Panc1 (cell line): ENCODE data around the gene IAH1. TPM values are rescaled to one million over a fixed set of nuclear protein-coding genes. Genes with fewer than 3 reads are reported as not detected.

Experiments
- ATAC-seq: fragments of 200-7000 bp; cut with Tn5 transposase; 2 replicates; pipeline ENCODE4 v1.9.1; 2020; ENCODE audit warnings: mild to moderate bottlenecking, moderate library complexity
- BruUV-seq: library from RNA; stranded (reverse); fragments of 400-500 nt; replicated peaks from 2 replicates; lab custom pipeline; 2021; lab: Mats Ljungman, UMichigan
- CTCF ChIA-PET: fragments of 300-600 bp; sonication (Branson Sonifier 250); formaldehyde crosslinking; loops from one replicate; lab custom pipeline; 2022; ENCODE audit warnings: antibody characterized with exemption; lab: Charles Lee
- POLR2A ChIA-PET: fragments of 300-600 bp; sonication (Branson Sonifier 250); formaldehyde crosslinking; loops from one replicate; lab custom pipeline; 2022; ENCODE audit warnings: antibody characterized with exemption; lab: Charles Lee
- DNase-seq: peaks from one replicate; pipeline ENCODE4 v3.0.0-alpha.2; 2010; ENCODE audit warnings: low read depth, low spot score
- H3K27ac ChIP-seq: 2 replicates; pipeline ENCODE4 v1.5.1; 2011; ENCODE audit warnings: mild to moderate bottlenecking, low read length, inconsistent platforms
- H3K27me3 ChIP-seq: fragments of 200-500 bp; sonication (Bioruptor generic); 2 replicates; pipeline ENCODE4 v1.6.0; 2014; ENCODE audit warnings: low read length, inconsistent platforms; ENCODE audit not compliant: control insufficient read depth, insufficient read depth
- H3K36me3 ChIP-seq: fragments of 200-500 bp; sonication (Bioruptor generic); 2 replicates; pipeline ENCODE4 v1.5.1; 2014; ENCODE audit warnings: inconsistent platforms, mild to moderate bottlenecking, low read length, moderate library complexity; ENCODE audit not compliant: control insufficient read depth, insufficient read depth
- H3K4me1 ChIP-seq: 2 replicates; pipeline ENCODE4 v1.5.1; 2011; ENCODE audit warnings: inconsistent platforms, mild to moderate bottlenecking, low read length, moderate library complexity; ENCODE audit not compliant: control insufficient read depth, insufficient read depth
- H3K4me3 ChIP-seq, 2 experiments: 2 replicates each; pipeline ENCODE4 v1.5.1; 2011 to 2012; ENCODE audit warnings: low read depth in 2 of 2, low read length in 2 of 2, mild to moderate bottlenecking in 2 of 2, inconsistent platforms in 1 of 2, moderate library complexity in 1 of 2
- H3K9me3 ChIP-seq: fragments of 200-500 bp; sonication (Bioruptor generic); 2 replicates; pipeline ENCODE4 v1.5.1; 2014; ENCODE audit warnings: low read depth, mild to moderate bottlenecking, inconsistent platforms, low read length, moderate library complexity; ENCODE audit not compliant: control insufficient read depth, insufficient read depth
- POLR2AphosphoS5 ChIP-seq: IDR thresholded peaks from 2 replicates; pipeline ENCODE4 v1.6.1; 2012; ENCODE audit warnings: mild to moderate bottlenecking, low read depth, low read length, moderate library complexity
- SIN3A ChIP-seq: IDR thresholded peaks from 2 replicates; pipeline ENCODE4 v1.6.1; 2012; ENCODE audit warnings: low read depth, mild to moderate bottlenecking, low read length, moderate library complexity, borderline replicate concordance; ENCODE audit not compliant: insufficient read depth
- TCF7L2 ChIP-seq: IDR thresholded peaks from 2 replicates; pipeline ENCODE4 v1.6.1; 2011; ENCODE audit warnings: mild to moderate bottlenecking, low read depth, low read length, inconsistent platforms
- in situ Hi-C: cut with HindIII; loops from 2 replicates; pipeline ENCODE4 v1.10.0; 2016; ENCODE audit warnings: low sequenced_read_pairs, low pct_unique_long_range_greater_than_20kb
- intact Hi-C: fragments of 100-400 bp; cut with micrococcal nuclease; formaldehyde crosslinking; loops from one replicate; pipeline ENCODE4 v1.10.0; 2022; ENCODE audit not compliant: unreplicated experiment
- total RNA-seq: library from RNA; stranded (reverse); gene quantifications from one replicate; pipeline ENCODE4 v1.2.1, GENCODE V29; 2021; ENCODE audit not compliant: unreplicated experiment
- TF ChIP-seq, protein P1 (sequence below), 2 experiments: IDR thresholded peaks; 2 replicates each; pipeline ENCODE4 v1.6.1; 2011 to 2012; ENCODE audit warnings: low read depth in 2 of 2, control low read depth in 1 of 2, low read length in 1 of 2, mild to moderate bottlenecking in 1 of 2, moderate library complexity in 1 of 2; ENCODE audit not compliant: insufficient read depth in 1 of 2
- TF ChIP-seq, protein P2 (sequence below): fragments of 450-650 bp; IDR thresholded peaks from 2 replicates; pipeline ENCODE4 v1.5.1; 2017; ENCODE audit warnings: mild to moderate bottlenecking

Gene IAH1
- total RNA-seq, 1 experiment from 2014 or later = 72.2 TPM

GRCh38 chr2:9462886-9463697 is 11.3 kb upstream of the IAH1 start:
- CTCF ChIA-PET = no interaction called here
- in situ Hi-C loops (no loop called here), intact Hi-C loops (no loop called here)
- Histone ChIP-seq H3K27ac (no peak overlapping the region), H3K4me3 (no peak overlapping the region), H3K27me3 (no peaks in the 10 kb centered on the region), H3K4me1 (no peaks in the 10 kb centered on the region), H3K36me3 (no peaks in the 10 kb centered on the region), H3K9me3 (no peaks in the 10 kb centered on the region)
- DNase-seq (no peak), ATAC-seq (no peak)
- TF ChIP-seq POLR2AphosphoS5 = no peak
- TF ChIP-seq, protein P1, sequence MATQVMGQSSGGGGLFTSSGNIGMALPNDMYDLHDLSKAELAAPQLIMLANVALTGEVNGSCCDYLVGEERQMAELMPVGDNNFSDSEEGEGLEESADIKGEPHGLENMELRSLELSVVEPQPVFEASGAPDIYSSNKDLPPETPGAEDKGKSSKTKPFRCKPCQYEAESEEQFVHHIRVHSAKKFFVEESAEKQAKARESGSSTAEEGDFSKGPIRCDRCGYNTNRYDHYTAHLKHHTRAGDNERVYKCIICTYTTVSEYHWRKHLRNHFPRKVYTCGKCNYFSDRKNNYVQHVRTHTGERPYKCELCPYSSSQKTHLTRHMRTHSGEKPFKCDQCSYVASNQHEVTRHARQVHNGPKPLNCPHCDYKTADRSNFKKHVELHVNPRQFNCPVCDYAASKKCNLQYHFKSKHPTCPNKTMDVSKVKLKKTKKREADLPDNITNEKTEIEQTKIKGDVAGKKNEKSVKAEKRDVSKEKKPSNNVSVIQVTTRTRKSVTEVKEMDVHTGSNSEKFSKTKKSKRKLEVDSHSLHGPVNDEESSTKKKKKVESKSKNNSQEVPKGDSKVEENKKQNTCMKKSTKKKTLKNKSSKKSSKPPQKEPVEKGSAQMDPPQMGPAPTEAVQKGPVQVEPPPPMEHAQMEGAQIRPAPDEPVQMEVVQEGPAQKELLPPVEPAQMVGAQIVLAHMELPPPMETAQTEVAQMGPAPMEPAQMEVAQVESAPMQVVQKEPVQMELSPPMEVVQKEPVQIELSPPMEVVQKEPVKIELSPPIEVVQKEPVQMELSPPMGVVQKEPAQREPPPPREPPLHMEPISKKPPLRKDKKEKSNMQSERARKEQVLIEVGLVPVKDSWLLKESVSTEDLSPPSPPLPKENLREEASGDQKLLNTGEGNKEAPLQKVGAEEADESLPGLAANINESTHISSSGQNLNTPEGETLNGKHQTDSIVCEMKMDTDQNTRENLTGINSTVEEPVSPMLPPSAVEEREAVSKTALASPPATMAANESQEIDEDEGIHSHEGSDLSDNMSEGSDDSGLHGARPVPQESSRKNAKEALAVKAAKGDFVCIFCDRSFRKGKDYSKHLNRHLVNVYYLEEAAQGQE (IDR thresholded peaks at IDR 0.05; ENCODE audit: insufficient read depth in 1 of 2, low read depth in 2 of 2, low read length in 1 of 2) = no peak
- TF ChIP-seq SIN3A = no peak
- no peak for TF ChIP-seq TCF7L2
- TF ChIP-seq, protein P2, sequence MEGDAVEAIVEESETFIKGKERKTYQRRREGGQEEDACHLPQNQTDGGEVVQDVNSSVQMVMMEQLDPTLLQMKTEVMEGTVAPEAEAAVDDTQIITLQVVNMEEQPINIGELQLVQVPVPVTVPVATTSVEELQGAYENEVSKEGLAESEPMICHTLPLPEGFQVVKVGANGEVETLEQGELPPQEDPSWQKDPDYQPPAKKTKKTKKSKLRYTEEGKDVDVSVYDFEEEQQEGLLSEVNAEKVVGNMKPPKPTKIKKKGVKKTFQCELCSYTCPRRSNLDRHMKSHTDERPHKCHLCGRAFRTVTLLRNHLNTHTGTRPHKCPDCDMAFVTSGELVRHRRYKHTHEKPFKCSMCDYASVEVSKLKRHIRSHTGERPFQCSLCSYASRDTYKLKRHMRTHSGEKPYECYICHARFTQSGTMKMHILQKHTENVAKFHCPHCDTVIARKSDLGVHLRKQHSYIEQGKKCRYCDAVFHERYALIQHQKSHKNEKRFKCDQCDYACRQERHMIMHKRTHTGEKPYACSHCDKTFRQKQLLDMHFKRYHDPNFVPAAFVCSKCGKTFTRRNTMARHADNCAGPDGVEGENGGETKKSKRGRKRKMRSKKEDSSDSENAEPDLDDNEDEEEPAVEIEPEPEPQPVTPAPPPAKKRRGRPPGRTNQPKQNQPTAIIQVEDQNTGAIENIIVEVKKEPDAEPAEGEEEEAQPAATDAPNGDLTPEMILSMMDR = no peak
- POLR2A ChIA-PET = interaction anchor here (0.5 kb wide), 1 partner anchor 20 kb away, joined by 3 read pairs; no protein-coding TSS in a partner anchor
- BruUV-seq = no TSS peak

DNA sequence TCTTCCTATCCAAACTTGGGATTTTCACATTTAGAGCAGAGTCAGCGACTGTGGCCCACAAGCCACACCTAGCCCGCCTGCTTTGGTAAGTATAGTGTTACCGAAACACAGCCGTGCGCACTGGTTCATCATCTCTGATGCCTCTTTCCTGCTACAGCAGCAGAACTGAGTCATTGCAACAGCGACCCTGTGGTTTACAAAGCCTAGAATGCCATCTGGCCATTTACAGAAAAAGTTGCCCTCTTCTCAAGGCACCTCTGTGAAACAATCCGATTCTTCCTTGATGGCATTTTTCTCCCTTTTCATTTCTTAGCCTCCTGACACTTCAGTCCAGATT is 10.7 kb upstream of the IAH1 start:
- POLR2A ChIA-PET = no interaction called here

More for the DNA sequence above, 10.7 kb upstream of the IAH1 start:
- no peak overlapping the region for H3K27ac ChIP-seq
- intact Hi-C loops (no loop called here), in situ Hi-C loops (no loop called here)
- no peak for ATAC-seq
- H3K9me3 ChIP-seq = no peaks in the 10 kb centered on the region
- no peak overlapping the region for H3K4me3 ChIP-seq
- CTCF ChIA-PET = no interaction called here
- no TSS peak for BruUV-seq
- DNase-seq = no peak
- H3K27me3 ChIP-seq = no peaks in the 10 kb centered on the region
- H3K4me1 ChIP-seq = no peaks in the 10 kb centered on the region
- TF ChIP-seq, protein P2 = no peak
- TF ChIP-seq TCF7L2 (no peak), POLR2AphosphoS5 (no peak), SIN3A (no peak)
- TF ChIP-seq, protein P1 (IDR thresholded peaks at IDR 0.05; ENCODE audit: insufficient read depth in 1 of 2, low read depth in 2 of 2, low read length in 1 of 2) = no peak
- no peaks in the 10 kb centered on the region for H3K36me3 ChIP-seq
